Calu3 (cell line): ENCODE data around the gene IGFLR1. TPM values are rescaled to one million over a fixed set of nuclear protein-coding genes. Genes with fewer than 3 reads are reported as not detected.

Experiments
- BruUV-seq: library from RNA; stranded (reverse); fragments of 400-500 nt; replicated peaks from 2 replicates; lab custom pipeline; 2021; lab: Mats Ljungman, UMichigan
- CTCF ChIA-PET: fragments of 300-600 bp; sonication (Branson Sonifier 250); formaldehyde crosslinking; loops from one replicate; lab custom pipeline; 2022; ENCODE audit warnings: antibody characterized with exemption; lab: Charles Lee
- DNase-seq: peaks from one replicate; pipeline ENCODE4 v3.0.0; 2022
- H3K27ac Mint-ChIP-seq: one replicate; pipeline ENCODE4 v1.8.0; 2022; ENCODE audit warnings: mixed read lengths; ENCODE audit not compliant: unreplicated experiment
- H3K27me3 Mint-ChIP-seq: one replicate; pipeline ENCODE4 v1.8.0; 2022; ENCODE audit warnings: mixed read lengths; ENCODE audit not compliant: unreplicated experiment
- H3K36me3 Mint-ChIP-seq: one replicate; pipeline ENCODE4 v1.8.0; 2022; ENCODE audit warnings: mild to moderate bottlenecking, moderate library complexity, mixed read lengths; ENCODE audit not compliant: insufficient read depth, unreplicated experiment
- H3K4me1 Mint-ChIP-seq: one replicate; pipeline ENCODE4 v1.8.0; 2022; ENCODE audit warnings: mild to moderate bottlenecking, low read depth, mixed read lengths; ENCODE audit not compliant: unreplicated experiment
- H3K4me3 Mint-ChIP-seq: one replicate; pipeline ENCODE4 v1.8.0; 2022; ENCODE audit warnings: mild to moderate bottlenecking, low read depth, moderate library complexity, mixed read lengths; ENCODE audit not compliant: unreplicated experiment
- H3K9me3 Mint-ChIP-seq: one replicate; pipeline ENCODE4 v1.8.0; 2022; ENCODE audit warnings: low read depth, mixed read lengths; ENCODE audit not compliant: unreplicated experiment
- intact Hi-C: fragments of 100-400 bp; cut with micrococcal nuclease; formaldehyde crosslinking; loops from one replicate; pipeline ENCODE4 v1.10.0; 2022; ENCODE audit not compliant: unreplicated experiment
- total RNA-seq: library from RNA; stranded (reverse); gene quantifications from 2 replicates; pipeline ENCODE4 v1.2.3, GENCODE V29; 2022
- TF ChIP-seq, protein P1 (sequence below): fragments of 200-600 bp; IDR thresholded peaks from one replicate; pipeline ENCODE4 v1.8.0; 2022; ENCODE audit warnings: antibody characterized with exemption; ENCODE audit not compliant: unreplicated experiment

The IGFLR1 gene
- total RNA-seq, 1 experiment from 2014 or later = 9.2 TPM

DNA sequence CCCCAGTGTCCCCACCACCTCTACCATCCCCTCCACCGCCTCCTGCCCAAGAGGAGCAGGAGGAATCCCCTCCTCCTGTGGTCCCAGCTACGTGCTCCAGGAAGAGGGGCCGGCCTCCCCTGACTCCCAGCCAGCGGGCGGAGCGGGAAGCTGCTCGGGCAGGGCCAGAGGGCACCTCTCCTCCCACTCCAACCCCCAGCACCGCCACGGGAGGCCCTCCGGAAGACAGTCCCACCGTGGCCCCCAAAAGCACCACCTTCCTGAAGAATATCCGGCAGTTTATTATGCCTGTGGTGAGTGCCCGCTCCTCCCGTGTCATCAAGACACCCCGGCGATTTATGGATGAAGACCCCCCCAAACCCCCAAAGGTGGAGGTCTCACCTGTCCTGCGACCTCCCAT, 21.6 kb downstream of the IGFLR1 start:
- Mint-ChIP-seq H3K9me3 (no peaks in the 10 kb centered on the region), H3K4me3 (no peak overlapping the region), H3K36me3 (peaks cover 95% of the 10 kb centered on the region), H3K27ac (no peak overlapping the region), H3K4me1 (peaks cover 21% of the 10 kb centered on the region), H3K27me3 (no peaks in the 10 kb centered on the region)
- CTCF ChIA-PET = interaction anchor here (0.6 kb wide), 1 partner anchor 1905 kb away, joined by 5 read pairs; no protein-coding TSS in a partner anchor
- DNase-seq = no peak
- TF ChIP-seq, protein P1, sequence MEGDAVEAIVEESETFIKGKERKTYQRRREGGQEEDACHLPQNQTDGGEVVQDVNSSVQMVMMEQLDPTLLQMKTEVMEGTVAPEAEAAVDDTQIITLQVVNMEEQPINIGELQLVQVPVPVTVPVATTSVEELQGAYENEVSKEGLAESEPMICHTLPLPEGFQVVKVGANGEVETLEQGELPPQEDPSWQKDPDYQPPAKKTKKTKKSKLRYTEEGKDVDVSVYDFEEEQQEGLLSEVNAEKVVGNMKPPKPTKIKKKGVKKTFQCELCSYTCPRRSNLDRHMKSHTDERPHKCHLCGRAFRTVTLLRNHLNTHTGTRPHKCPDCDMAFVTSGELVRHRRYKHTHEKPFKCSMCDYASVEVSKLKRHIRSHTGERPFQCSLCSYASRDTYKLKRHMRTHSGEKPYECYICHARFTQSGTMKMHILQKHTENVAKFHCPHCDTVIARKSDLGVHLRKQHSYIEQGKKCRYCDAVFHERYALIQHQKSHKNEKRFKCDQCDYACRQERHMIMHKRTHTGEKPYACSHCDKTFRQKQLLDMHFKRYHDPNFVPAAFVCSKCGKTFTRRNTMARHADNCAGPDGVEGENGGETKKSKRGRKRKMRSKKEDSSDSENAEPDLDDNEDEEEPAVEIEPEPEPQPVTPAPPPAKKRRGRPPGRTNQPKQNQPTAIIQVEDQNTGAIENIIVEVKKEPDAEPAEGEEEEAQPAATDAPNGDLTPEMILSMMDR = no peak
- intact Hi-C loops = no loop called here
- no TSS peak for BruUV-seq

DNA sequence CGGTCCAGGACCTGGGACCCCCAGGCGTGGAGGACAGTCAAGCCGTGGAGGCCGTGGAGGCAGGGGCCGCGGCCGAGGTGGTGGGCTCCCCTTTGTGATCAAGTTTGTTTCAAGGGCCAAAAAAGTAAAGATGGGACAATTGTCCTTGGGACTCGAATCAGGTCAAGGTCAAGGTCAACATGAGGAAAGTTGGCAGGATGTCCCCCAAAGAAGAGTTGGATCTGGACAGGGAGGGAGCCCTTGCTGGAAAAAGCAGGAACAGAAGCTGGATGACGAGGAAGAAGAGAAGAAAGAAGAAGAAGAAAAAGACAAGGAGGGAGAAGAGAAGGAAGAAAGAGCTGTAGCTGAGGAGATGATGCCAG, 22.1 kb downstream of the IGFLR1 start:
- CTCF ChIA-PET = no interaction called here
- intact Hi-C loops = no loop called here
- H3K4me1 Mint-ChIP-seq = peaks cover 21% of the 10 kb centered on the region
- no peaks in the 10 kb centered on the region for H3K9me3 Mint-ChIP-seq
- no TSS peak for BruUV-seq
- no peak for DNase-seq
- peaks cover 91% of the 10 kb centered on the region for H3K36me3 Mint-ChIP-seq
- H3K27ac Mint-ChIP-seq = peak overlapping the region; percentile 15
- H3K4me3 Mint-ChIP-seq = no peak overlapping the region
- TF ChIP-seq, protein P1 = no peak
- no peaks in the 10 kb centered on the region for H3K27me3 Mint-ChIP-seq

DNA sequence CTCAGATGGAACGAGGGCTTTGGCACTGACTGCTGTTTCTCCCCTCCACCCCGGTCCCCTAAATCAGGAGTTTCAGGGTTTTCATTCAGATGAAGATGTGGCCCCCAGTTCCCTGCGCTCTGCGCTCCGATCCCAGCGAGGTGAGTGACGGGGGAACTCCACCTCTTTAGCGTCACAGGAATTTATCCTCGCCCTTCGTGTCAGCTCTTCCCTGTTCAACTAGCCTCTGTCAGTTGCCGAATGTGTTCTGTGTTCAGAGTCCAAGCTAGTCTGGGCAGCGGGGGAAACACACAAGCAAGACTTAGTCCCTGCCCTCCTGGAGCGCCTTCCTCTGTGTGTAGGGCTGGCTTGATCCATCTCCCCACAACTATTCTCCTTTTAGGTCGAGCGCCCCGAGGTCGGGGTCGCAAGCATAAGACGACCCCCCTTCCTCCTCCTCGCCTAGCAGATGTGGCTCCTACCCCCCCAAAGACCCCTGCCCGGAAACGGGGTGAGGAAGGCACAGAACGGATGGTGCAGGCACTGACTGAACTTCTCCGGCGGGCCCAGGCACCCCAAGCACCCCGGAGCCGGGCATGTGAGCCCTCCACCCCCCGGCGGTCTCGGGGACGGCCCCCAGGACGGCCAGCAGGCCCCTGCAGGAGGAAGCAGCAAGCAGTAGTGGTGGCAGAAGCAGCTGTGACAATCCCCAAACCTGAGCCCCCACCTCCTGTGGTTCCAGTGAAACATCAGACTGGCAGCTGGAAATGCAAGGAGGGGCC, 22.7 kb downstream of the IGFLR1 start:
- intact Hi-C loops = no loop called here
- Mint-ChIP-seq H3K36me3 (peaks cover 86% of the 10 kb centered on the region), H3K9me3 (no peaks in the 10 kb centered on the region), H3K27ac (peak overlapping the region; percentile 77), H3K27me3 (peaks cover 3% of the 10 kb centered on the region), H3K4me3 (peak overlapping the region; percentile 77), H3K4me1 (peaks cover 26% of the 10 kb centered on the region)
- CTCF ChIA-PET = interaction anchor here (1.0 to 1.4 kb wide), 4 partner anchors 11 to 21 kb away, joined by 3 to 5 read pairs (median 4); no protein-coding TSS in a partner anchor
- TF ChIP-seq, protein P1 = no peak
- BruUV-seq = TSS peak; percentile 29
- DNase-seq = no peak

DNA sequence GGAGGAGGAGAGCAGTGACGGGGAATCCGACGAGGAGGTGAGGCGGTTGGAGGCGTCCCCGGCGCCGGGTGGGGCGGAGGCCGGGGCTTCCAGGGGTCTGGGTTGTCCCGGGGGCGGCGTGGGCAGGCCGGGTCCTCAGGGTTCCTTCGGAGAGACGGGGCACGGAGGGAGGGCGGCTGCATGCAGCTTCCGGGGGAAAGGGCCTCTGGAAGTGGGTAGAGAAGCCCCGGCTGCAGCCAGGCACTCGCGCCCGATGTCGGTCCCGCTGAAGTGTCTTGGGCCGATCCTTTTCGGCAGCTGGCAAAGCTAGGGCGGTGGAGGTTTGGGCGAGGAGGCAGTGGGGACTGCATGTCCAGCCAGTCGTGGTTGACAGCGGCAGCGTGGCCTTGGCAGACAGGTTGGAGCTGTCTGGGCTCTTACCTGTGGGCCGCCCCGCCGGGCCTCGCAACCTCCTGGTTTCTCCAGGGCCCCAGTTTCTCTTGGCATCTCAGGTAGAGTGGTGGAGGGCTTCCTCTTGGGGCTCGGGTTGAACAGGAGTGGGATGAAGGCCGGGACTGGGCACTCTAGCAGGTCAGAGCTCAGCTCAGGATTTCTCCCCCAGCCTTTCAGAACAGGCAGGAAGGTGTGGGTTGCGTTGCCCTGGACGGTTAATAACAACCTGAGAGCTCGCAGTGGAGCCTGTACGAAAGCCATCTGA, 23.8 kb downstream of the IGFLR1 start:
- intact Hi-C loops = no loop called here
- Mint-ChIP-seq H3K27me3 (peaks cover 13% of the 10 kb centered on the region), H3K4me1 (peaks cover 30% of the 10 kb centered on the region), H3K4me3 (peak overlapping the region; percentile 77), H3K36me3 (peaks cover 75% of the 10 kb centered on the region), H3K27ac (peak overlapping the region; percentile 47), H3K9me3 (no peaks in the 10 kb centered on the region)
- peak; percentile 35 for DNase-seq
- no TSS peak for BruUV-seq
- TF ChIP-seq, protein P1 = no peak
- CTCF ChIA-PET = interaction anchor here (0.8 to 1.4 kb wide), 8 partner anchors 10 to 295 kb away, joined by 3 to 5 read pairs (median 4); partner anchors contain the start of genes ALKBH6 and LIN37
